ENCODE data around the gene RNU6-9.

RNU6-9 gene

GRCh38 chr19:862581-863314 lies 30.5 kb upstream of the RNU6-9 start:
- H3K36me3 ChIP-seq (ENCODE audit: control insufficient read depth in 2 of 2, insufficient read depth in 2 of 2, low read length in 2 of 2), result peaks cover 3 to 4% of the 10 kb centered on the region in 2 donors
- no peak overlapping the region for H3K27ac ChIP-seq (ENCODE audit: low read length)
- no peak overlapping the region for H3K9ac ChIP-seq (ENCODE audit: low read length in 2 of 2)
- peaks cover 17 to 23% of the 10 kb centered on the region in 2 donors for H3K27me3 ChIP-seq (ENCODE audit: control insufficient read depth in 1 of 2, insufficient read depth in 2 of 2, low read length in 2 of 2)
- peak overlapping the region in 1 of 2 donors; percentile 3 for H3K4me3 ChIP-seq (ENCODE audit: low read length in 2 of 2)
- no peaks in the 10 kb centered on the region for H3K9me3 ChIP-seq (ENCODE audit: control insufficient read depth in 2 of 2, low read length in 2 of 2)
- H3K4me1 ChIP-seq (ENCODE audit: control insufficient read depth, insufficient read depth, low read length), result peaks cover 28% of the 10 kb centered on the region

GRCh38 chr19:863315-863620 lies 30.0 kb upstream of the RNU6-9 start:
- no peak overlapping the region for H3K4me3 ChIP-seq (ENCODE audit: low read length in 2 of 2)
- peaks cover 32% of the 10 kb centered on the region for H3K4me1 ChIP-seq (ENCODE audit: control insufficient read depth, insufficient read depth, low read length)
- no peak overlapping the region for H3K27ac ChIP-seq (ENCODE audit: low read length)
- H3K36me3 ChIP-seq (ENCODE audit: control insufficient read depth in 2 of 2, insufficient read depth in 2 of 2, low read length in 2 of 2), result peaks cover 3 to 4% of the 10 kb centered on the region in 2 donors
- H3K9ac ChIP-seq (ENCODE audit: low read length in 2 of 2), result no peak overlapping the region
- no peaks in the 10 kb centered on the region for H3K9me3 ChIP-seq (ENCODE audit: control insufficient read depth in 2 of 2, low read length in 2 of 2)
- H3K27me3 ChIP-seq (ENCODE audit: control insufficient read depth in 1 of 2, insufficient read depth in 2 of 2, low read length in 2 of 2), result peaks cover 15 to 23% of the 10 kb centered on the region in 2 donors

- Histone ChIP-seq H3K9me3 (ENCODE audit: control insufficient read depth in 2 of 2, low read length in 2 of 2) (no peaks in the 10 kb centered on the region), H3K4me3 (ENCODE audit: low read length in 2 of 2) (no peak overlapping the region), H3K36me3 (ENCODE audit: control insufficient read depth in 2 of 2, insufficient read depth in 2 of 2, low read length in 2 of 2) (peaks cover 3 to 7% of the 10 kb centered on the region in 2 donors), H3K9ac (ENCODE audit: low read length in 2 of 2) (no peak overlapping the region), H3K27me3 (ENCODE audit: control insufficient read depth in 1 of 2, insufficient read depth in 2 of 2, low read length in 2 of 2) (peaks cover 0 to 4% of the 10 kb centered on the region in 2 donors), H3K27ac (ENCODE audit: low read length) (no peak overlapping the region), H3K4me1 (ENCODE audit: control insufficient read depth, insufficient read depth, low read length) (peaks cover 33% of the 10 kb centered on the region)
Measured at GRCh38 chr19:866769-867300, 26.4 kb upstream of the RNU6-9 start.

GRCh38 chr19:867301-867793 lies 25.9 kb upstream of the RNU6-9 start:
- Histone ChIP-seq H3K9me3 (ENCODE audit: control insufficient read depth in 2 of 2, low read length in 2 of 2) (no peaks in the 10 kb centered on the region), H3K4me1 (ENCODE audit: control insufficient read depth, insufficient read depth, low read length) (peaks cover 39% of the 10 kb centered on the region), H3K27ac (ENCODE audit: low read length) (no peak overlapping the region), H3K9ac (ENCODE audit: low read length in 2 of 2) (no peak overlapping the region), H3K36me3 (ENCODE audit: control insufficient read depth in 2 of 2, insufficient read depth in 2 of 2, low read length in 2 of 2) (peaks cover 3 to 7% of the 10 kb centered on the region in 2 donors), H3K4me3 (ENCODE audit: low read length in 2 of 2) (no peak overlapping the region), H3K27me3 (ENCODE audit: control insufficient read depth in 1 of 2, insufficient read depth in 2 of 2, low read length in 2 of 2) (peaks cover 0 to 4% of the 10 kb centered on the region in 2 donors)

- H3K27ac ChIP-seq (ENCODE audit: low read length), result no peak overlapping the region
- peaks cover 3 to 7% of the 10 kb centered on the region in 2 donors for H3K36me3 ChIP-seq (ENCODE audit: control insufficient read depth in 2 of 2, insufficient read depth in 2 of 2, low read length in 2 of 2)
- no peak overlapping the region for H3K4me3 ChIP-seq (ENCODE audit: low read length in 2 of 2)
- no peak overlapping the region for H3K9ac ChIP-seq (ENCODE audit: low read length in 2 of 2)
- H3K9me3 ChIP-seq (ENCODE audit: control insufficient read depth in 2 of 2, low read length in 2 of 2), result no peaks in the 10 kb centered on the region
- H3K4me1 ChIP-seq (ENCODE audit: control insufficient read depth, insufficient read depth, low read length), result peaks cover 39% of the 10 kb centered on the region
- peaks cover 0 to under 1% of the 10 kb centered on the region in 2 donors for H3K27me3 ChIP-seq (ENCODE audit: control insufficient read depth in 1 of 2, insufficient read depth in 2 of 2, low read length in 2 of 2)
Measured at GRCh38 chr19:867855-868457, 25.3 kb upstream of the RNU6-9 start.

GRCh38 chr19:868458-869244 lies 24.6 kb upstream of the RNU6-9 start:
- Histone ChIP-seq H3K36me3 (ENCODE audit: control insufficient read depth in 2 of 2, insufficient read depth in 2 of 2, low read length in 2 of 2) (peaks cover 3 to 7% of the 10 kb centered on the region in 2 donors), H3K27ac (ENCODE audit: low read length) (peak overlapping the region; percentile 37), H3K9me3 (ENCODE audit: control insufficient read depth in 2 of 2, low read length in 2 of 2) (no peaks in the 10 kb centered on the region), H3K4me3 (ENCODE audit: low read length in 2 of 2) (no peak overlapping the region), H3K4me1 (ENCODE audit: control insufficient read depth, insufficient read depth, low read length) (peaks cover 38% of the 10 kb centered on the region), H3K9ac (ENCODE audit: low read length in 2 of 2) (no peak overlapping the region), H3K27me3 (ENCODE audit: control insufficient read depth in 1 of 2, insufficient read depth in 2 of 2, low read length in 2 of 2) (no peaks in the 10 kb centered on the region)

GRCh38 chr19:869245-870177 lies 23.8 kb upstream of the RNU6-9 start:
- no peaks in the 10 kb centered on the region for H3K27me3 ChIP-seq (ENCODE audit: control insufficient read depth in 1 of 2, insufficient read depth in 2 of 2, low read length in 2 of 2)
- H3K4me3 ChIP-seq (ENCODE audit: low read length in 2 of 2), result no peak overlapping the region
- no peak overlapping the region for H3K9ac ChIP-seq (ENCODE audit: low read length in 2 of 2)
- H3K4me1 ChIP-seq (ENCODE audit: control insufficient read depth, insufficient read depth, low read length), result peaks cover 31% of the 10 kb centered on the region
- H3K36me3 ChIP-seq (ENCODE audit: control insufficient read depth in 2 of 2, insufficient read depth in 2 of 2, low read length in 2 of 2), result peaks cover 3 to 11% of the 10 kb centered on the region in 2 donors
- H3K27ac ChIP-seq (ENCODE audit: low read length), result peak overlapping the region; percentile 74
- H3K9me3 ChIP-seq (ENCODE audit: control insufficient read depth in 2 of 2, low read length in 2 of 2), result no peaks in the 10 kb centered on the region

- H3K4me3 ChIP-seq (ENCODE audit: low read length in 2 of 2), result no peak overlapping the region
Measured at GRCh38 chr19:870314-870713, 23.0 kb upstream of the RNU6-9 start.

GRCh38 chr19:870963-871401 lies 22.3 kb upstream of the RNU6-9 start:
- no peaks in the 10 kb centered on the region for H3K27me3 ChIP-seq (ENCODE audit: control insufficient read depth in 1 of 2, insufficient read depth in 2 of 2, low read length in 2 of 2)
- H3K9me3 ChIP-seq (ENCODE audit: control insufficient read depth in 2 of 2, low read length in 2 of 2), result no peaks in the 10 kb centered on the region
- peaks cover 31% of the 10 kb centered on the region for H3K4me1 ChIP-seq (ENCODE audit: control insufficient read depth, insufficient read depth, low read length)
- no peak overlapping the region for H3K9ac ChIP-seq (ENCODE audit: low read length in 2 of 2)
- peak overlapping the region; percentile 74 for H3K27ac ChIP-seq (ENCODE audit: low read length)
- H3K36me3 ChIP-seq (ENCODE audit: control insufficient read depth in 2 of 2, insufficient read depth in 2 of 2, low read length in 2 of 2), result peaks cover 3 to 16% of the 10 kb centered on the region in 2 donors
- H3K4me3 ChIP-seq (ENCODE audit: low read length in 2 of 2), result no peak overlapping the region

More at GRCh38 chr19:870314-870713, 23.0 kb upstream of the RNU6-9 start:
- H3K27ac ChIP-seq (ENCODE audit: low read length), result peak overlapping the region; percentile 74
- peaks cover 31% of the 10 kb centered on the region for H3K4me1 ChIP-seq (ENCODE audit: control insufficient read depth, insufficient read depth, low read length)
- no peaks in the 10 kb centered on the region for H3K9me3 ChIP-seq (ENCODE audit: control insufficient read depth in 2 of 2, low read length in 2 of 2)
- peaks cover 3 to 16% of the 10 kb centered on the region in 2 donors for H3K36me3 ChIP-seq (ENCODE audit: control insufficient read depth in 2 of 2, insufficient read depth in 2 of 2, low read length in 2 of 2)
- H3K9ac ChIP-seq (ENCODE audit: low read length in 2 of 2), result no peak overlapping the region
- H3K27me3 ChIP-seq (ENCODE audit: control insufficient read depth in 1 of 2, insufficient read depth in 2 of 2, low read length in 2 of 2), result no peaks in the 10 kb centered on the region
